Stimulated activated CD4-positive, alpha-beta T cell treated with anti-CD3 and anti-CD28 coated beads, Interleukin-15, amount 100 ng/mL, for 48 hours (primary cell): Measurements from ENCODE around the gene POSTN.
"Not testable (repeated sequence)": the region's sequence is repeated elsewhere in the genome, so short reads cannot be mapped to it uniquely, and the experiment has no call there.

ENCODE experiments used
- DNase-seq, 2 donors: peaks; one replicate each; pipeline ENCODE4 v3.0.0-alpha.2; 2020; ENCODE audit warnings: low read depth in 2 of 2

POSTN gene

DNA sequence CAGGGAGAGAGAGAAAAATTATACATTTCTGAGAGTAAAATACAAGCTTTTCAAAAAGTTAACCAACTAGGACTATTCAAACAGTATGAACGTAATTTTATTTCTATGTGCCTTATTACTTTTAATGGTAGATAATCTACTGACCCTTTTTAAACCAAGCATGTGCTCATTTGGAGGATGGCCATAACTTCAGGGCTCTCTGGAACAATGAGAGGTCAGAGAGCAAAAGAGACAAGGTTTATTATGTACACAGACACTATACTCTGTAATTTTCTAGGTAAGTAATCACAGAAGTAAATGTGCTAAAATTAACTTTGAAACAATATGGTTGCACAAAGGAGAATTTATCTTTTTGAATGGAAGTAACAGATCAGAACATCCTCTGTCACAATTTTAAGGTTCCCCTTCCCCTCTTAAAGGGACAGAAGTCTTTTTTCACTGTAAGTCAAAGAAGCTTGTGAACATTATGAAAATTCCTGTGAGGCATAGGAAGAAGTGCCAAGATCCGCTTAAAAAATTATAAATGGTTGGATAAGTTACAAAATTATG lies 1.0 kb downstream of the POSTN start:
- DNase-seq = no peak

DNA sequence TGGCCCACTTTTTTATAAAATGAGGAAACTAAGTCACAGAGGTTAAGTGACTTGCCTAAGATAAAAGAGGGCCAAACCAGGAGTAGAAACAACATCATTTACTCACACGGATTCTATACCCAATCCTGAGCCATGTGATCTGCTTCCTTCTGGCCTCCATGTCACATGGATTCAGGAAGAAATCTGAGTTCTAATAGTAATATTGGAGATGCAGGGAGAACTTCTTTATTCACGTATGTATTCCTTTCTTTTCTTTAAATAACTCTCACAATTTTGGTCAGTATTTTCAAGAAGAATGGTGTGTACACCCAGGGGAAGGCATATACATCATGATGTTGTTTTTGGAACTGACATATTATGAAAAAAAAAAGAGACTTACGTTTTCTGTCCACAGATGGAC lies 1.8 kb downstream of the POSTN start:
- no peak for DNase-seq

GRCh38 chr13:37595162-37595561 lies 3.4 kb downstream of the POSTN start:
- no peak for DNase-seq

GRCh38 chr13:37594550-37594949 lies 4.0 kb downstream of the POSTN start:
- no peak for DNase-seq

GRCh38 chr13:37589381-37589780 lies 9.2 kb downstream of the POSTN start:
- DNase-seq = not testable (repeated sequence)

DNA sequence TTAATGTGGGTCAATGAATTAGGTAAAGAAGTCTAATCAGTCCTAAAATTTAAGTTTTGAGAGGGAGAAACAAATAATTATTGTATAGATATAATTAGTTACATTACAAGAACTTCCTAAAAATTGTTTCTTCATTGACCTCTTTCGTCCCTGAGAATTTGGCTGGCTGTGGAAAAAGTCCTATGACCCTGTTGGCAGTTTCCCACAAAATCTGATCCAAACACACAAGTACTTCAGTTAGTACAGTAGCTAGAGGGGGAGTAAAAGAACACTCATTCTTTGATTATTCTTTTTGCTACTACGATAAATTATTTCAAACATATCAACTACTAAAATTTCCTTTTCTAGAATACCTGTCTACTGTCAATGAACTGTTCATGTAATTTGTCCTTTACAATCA lies 11.3 kb downstream of the POSTN start:
- DNase-seq = no peak

DNA sequence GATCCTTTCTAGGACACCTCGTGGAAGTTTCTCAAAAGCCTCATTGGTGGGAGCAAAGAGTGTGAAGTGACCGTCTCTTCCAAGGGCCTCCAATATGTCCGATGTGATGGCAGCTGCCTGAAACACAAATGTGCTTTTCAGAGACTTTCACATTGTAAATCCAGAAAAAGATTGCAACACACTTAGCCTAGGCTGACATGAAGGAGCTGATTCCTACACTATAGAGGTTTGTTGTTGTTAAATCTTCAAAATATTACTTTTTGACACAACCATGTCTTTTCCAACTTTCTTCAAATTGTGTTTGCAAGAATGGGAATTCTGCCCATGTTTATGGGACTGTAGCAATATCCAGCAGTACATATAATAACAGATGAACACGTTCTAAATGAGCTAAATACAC lies 12.4 kb downstream of the POSTN start:
- DNase-seq = no peak

DNA sequence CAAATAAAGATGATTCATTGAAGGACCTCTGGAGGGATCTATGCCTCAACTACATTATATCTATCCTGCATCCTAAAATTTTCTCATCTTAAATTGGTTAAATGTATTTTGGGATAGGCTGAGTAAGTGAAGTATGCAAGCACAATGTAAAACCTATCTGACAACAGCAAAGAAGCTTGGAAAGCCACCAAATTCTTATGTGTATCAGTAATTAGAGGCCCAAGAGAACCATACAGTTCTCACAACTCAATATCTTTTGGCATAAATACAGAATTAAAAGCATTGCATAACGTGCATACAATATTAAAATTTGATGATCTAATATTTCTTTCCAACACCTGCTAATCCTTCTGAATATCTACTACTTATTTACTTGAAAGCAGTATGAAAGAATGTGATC lies 13.0 kb downstream of the POSTN start:
- DNase-seq = no peak

DNA sequence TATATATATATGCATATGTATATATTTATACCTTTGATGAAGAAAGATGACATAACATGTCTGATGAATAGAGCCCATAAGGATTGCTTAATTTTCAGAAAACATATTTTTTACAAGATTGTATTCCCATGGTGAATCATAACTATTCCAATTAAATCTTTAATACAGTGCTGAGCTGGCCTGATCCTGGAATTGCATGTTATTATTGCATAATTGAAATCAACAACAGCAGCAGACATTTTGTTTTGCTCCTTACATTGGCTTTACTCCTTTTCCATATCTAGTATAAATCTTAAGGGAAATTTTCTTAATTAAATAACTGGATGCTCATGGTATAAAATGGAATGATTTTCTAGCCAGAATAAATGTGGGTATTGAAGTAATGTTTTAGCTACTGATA lies 22.0 kb downstream of the POSTN start:
- no peak for DNase-seq

DNA sequence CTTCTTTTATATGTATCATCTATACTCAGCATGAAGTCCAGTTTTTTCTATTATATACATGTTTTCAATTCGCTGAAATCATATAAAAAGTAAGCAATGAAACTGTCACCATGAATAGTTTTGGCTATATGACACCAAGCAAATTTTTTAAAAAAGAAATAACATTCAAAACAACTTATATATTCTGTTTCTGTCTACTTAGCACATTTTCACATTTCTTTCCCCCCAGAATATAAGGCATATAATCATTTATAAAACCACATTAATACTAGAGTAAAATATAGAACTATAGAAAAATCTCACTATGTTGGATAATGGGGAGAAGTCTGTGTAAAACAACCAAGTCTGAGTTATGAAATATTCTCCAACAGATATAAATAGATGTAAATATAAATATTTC lies 33.1 kb downstream of the POSTN start:
- no peak for DNase-seq

DNA sequence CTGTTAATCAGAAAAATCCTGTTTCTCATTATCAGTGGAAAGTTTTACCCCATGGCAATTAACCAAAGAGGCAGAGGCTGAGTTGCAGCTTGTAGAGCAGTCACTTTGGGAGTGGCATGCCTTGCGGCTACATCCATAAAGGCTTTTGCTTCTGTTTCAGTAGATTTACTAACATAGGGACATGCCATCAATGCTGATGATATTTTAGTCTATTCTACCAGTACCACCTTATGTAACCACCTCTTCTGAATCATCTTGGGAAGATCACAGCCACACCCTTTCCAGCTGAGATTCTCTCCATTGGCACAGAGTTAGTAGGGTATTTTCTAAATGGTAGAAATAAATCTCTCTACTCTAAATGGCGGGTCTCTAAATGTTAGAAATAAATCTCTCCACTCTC lies 37.5 kb downstream of the POSTN start:
- DNase-seq = no peak

DNA sequence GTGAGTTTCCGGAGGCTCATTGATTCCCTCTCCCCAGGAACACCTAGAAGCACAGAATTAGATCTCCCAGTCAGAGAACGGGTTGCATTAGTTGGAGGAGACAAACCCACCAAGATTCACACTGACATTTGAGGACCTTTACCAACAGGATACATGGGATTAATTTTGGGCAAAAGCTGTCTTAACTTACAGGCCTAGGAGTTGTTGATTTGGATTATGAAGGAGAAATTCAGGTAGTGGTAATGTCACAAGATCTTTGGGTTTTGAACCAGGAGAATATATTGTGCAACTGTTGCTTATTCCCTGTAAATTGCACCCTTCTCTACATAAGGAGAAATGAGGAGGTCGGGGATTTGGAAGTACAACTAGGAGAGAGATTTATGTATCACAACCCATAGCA lies 38.0 kb downstream of the POSTN start:
- DNase-seq = no peak

DNA sequence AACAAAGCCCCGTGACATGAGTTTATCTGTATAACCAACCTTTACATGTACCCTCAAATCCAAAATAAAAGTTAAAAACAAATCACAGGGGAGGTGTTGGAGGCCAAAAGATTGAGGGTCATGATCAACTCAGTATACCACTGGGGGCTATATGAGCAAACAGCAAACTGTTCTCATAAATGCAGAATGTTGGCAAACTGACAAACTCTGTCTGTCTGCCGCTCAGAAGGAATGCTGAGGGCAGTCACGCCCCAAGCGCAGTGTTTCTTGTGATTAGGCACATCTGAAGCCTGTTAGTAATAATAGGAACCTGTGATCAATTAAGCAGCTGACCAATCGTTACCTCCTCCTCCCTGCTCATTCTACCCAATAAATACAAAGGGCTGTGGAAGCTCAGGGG lies 39.8 kb downstream of the POSTN start:
- DNase-seq = not testable (repeated sequence)

DNA sequence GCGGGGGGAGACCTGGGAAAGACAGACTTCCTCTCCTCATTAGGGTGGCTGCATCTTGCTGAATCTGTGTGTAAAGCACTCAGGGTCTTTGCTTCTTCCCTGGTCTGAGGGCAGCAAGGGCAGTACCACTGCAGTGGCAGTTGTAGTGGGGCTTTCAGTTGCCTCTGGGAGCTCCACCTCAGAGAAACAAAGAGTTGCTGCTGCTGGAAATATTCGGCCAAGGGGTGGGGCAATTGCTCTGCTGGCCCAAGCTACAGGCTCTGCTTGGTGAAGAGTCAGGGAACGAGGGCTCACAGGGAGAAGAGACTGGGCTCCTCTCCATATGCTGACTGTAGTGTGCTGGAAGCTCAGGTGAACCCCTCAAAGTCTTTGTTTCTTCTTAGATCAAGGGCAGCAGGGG lies 52.5 kb downstream of the POSTN start:
- no peak for DNase-seq

DNA sequence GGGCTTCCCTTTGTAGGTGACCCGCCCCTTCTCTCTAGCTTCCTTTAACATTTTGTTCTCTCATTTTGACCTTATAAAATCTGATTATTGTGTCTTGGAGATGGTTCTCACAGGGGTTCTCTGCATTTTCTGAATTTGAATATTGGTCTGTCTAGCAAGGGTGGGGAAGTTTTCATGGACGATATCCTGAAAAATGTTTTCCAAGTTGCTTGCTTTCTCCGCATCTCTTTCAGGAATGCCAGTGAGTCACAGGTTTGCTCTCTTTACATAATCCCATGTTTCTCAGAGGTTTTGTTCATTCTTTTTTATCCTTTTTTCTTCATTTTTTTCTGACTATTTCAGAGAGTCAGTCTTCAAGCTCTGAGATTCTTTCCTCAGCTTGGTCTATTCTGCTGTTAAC lies 53.6 kb downstream of the POSTN start:
- DNase-seq = no peak

DNA sequence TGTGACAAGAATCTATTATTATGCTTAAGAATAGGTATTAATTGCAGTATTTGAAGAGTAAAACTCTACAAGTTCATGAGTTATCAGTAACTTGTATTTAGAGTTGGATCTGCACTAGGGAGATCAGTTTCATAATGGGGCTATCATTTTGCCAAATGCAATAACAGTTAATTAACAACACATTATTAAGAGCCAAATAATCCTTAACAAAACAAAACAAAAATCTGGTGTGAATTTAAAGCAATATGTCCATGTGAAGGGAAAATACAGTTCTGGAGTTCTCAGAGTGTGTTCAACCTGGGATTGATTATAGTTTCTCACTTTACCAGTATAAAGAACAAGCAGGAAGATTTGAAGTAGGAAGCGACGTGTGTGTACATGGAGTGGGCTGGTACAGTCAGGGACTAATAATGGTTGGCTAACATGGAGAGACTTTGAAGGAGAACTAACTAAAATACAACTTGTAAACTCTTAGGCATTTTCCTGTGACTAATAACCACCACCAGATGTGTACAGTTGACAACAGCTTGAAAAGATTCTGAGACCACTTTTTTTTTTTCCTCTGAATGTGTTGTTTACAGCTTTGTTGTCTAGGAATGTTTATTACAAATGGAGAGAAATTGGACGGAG lies 58.5 kb downstream of the POSTN start:
- DNase-seq = no peak

DNA sequence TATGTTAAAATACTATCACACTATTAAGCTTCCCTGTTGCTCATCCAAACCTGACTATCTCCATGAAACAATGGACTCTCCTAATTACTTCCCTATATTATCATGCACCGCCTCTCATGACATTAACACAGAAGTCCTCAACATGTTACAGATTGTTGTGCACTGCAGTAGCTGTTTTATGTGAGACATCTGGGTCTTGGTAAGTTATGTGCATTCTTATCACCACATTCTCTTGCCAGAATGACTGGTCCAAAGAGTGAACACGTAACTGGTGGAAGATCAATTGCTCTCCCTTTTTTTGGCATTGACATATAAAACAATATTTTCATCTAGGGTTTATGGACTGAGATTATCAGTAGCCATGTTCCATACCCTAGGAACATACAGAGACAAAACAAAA lies 59.4 kb downstream of the POSTN start:
- DNase-seq = no peak

DNA sequence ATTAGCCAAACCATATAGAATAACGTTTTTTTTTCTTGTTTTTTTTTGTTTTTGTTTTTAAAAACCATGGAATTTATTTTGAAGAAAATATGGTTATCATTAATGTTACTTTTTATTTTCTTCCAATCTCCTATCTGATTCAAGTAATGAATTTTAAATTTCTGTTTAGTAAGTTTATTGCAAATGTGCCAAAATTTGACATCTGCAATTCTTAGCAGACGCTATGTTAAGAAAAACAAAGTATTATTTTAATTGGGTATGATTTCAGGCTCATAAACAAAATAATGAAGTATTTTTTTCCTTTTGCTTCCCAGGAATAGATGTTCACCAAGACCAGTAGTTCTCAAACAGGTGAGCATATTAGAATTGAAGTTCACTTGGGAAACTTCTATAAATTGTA lies 63.1 kb downstream of the POSTN start:
- DNase-seq = no peak

DNA sequence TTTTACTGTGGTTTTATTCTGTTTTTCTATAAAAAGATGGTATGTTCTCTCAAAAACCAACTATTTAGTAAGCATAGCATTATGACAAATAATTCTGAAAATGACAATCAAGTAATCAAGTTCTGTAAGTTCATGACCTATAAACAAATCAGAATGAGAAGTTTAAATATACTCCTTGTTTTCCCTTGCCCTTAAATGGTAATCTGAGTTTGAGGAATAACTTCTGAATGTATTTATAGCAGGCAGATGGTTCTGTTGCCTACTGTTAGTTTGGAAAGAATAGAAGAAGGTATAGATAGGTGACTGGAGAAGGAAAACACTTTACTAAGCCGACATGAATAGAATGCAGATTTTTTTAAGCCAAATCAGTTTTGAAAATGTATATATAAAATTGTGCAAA lies 63.9 kb downstream of the POSTN start:
- no peak for DNase-seq

DNA sequence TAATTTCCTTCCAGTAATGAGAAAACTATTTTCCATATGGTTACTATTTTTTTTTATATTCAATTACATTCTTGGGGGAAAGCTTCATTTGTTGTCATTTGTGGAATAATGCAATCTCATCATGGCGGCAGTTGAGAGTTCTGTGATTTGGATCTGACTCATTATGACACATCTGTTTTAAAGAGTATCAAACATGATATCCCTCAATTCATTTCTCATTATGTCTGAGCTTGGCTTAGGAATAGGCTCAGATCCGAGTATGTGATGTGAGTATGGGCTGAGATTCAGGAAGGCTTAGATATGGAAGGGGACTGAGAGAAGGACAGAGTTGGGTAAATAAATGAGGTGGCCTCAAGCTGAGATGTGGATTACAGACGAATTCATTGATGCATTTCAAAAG lies 64.4 kb downstream of the POSTN start:
- DNase-seq = no peak

DNA sequence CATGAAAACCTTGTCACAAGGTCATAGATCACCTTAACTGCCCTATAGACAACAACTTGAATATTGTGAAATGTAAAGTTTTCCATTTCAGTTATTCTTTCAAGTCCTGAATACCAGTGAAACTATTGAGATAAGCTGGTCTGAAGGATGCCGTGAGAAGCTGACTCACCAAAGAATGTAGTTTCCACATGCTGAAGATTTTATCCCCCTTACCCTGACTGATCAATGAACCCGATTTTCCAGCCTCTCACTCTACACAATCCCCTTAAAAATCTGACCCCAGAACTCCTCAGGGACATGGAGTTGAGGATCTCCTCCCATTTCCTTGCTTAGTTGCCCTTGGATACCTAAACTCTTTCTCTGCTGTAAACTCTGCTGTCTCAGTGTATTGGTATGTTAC lies 67.5 kb downstream of the POSTN start:
- DNase-seq = no peak

DNA sequence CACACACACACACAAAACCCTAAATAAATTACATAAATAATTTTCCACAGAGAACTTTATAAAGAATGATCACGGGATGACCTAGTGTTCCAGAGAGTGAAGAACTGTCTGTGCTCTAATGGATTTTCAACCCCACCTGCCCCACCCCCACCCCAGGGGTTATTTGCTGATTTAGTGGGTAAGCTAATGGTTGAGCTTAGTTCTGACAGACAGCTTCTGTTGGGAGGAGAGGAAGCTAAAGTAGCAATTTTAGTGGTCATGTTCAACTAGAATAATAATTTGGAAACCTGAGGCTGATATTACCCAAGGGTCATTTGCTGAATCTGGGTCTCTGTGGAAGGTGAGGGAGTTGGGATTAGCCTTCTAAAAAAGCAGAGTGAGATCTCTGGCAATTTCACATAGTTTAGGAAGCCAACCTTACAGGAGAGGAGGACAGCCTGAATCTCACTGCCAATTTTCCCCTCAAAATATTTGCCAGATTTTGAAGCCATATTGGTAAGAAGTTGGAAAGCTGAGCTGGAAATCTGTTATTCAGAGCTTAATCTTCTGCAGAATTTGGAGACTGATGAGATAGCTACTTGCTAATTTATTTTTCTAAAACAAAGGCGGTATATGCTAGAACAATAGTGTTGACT lies 68.7 kb downstream of the POSTN start:
- DNase-seq = no peak

DNA sequence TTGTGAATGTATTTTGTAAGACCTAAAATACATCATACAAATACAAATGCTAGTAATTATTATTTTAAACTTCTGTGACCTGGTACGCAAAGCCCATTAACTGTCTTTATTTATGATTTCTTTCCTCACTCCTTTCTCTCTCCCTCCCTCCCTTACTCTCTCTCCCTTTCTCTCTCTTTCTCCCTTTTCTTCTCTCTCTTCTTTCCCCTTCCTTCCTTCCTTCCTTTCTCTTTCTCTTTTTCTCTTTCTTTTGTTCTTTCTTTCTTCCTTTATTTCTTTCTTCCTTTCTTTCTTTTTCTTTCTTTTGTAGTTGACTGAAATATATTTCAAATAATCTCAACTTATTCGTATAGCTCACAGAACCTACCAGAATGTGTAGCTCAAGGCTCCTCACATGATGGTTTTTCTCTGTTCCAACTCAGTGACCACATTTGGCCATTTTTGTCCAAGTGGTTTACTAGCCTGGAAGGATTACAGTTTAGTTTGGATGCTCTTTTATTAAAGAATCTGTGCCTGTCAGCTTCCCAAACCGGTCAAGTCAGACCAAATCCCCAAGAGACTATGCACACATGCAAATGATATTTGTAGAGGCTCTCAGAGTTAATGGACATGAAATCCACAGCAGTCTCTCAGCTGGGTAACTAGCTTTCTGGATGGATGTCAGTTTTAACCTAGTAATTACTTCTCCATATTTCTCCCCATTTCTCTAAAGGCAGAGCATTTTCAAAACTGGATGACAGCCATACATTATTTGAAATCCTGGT lies 71.7 kb downstream of the POSTN start:
- DNase-seq = no peak
